ENCODE results near the gene MZT2B. TPM values are rescaled to one million over a fixed set of nuclear protein-coding genes. Genes with fewer than 3 reads are reported as not detected.
"Not testable (repeated sequence)": the region's sequence is repeated elsewhere in the genome, so short reads cannot be mapped to it uniquely, and the experiment has no call there.

Gene MZT2B, protein sequence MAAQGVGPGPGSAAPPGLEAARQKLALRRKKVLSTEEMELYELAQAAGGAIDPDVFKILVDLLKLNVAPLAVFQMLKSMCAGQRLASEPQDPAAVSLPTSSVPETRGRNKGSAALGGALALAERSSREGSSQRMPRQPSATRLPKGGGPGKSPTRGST
- total RNA-seq = 100 to 1,000 TPM; 324 to 329 TPM

DNA sequence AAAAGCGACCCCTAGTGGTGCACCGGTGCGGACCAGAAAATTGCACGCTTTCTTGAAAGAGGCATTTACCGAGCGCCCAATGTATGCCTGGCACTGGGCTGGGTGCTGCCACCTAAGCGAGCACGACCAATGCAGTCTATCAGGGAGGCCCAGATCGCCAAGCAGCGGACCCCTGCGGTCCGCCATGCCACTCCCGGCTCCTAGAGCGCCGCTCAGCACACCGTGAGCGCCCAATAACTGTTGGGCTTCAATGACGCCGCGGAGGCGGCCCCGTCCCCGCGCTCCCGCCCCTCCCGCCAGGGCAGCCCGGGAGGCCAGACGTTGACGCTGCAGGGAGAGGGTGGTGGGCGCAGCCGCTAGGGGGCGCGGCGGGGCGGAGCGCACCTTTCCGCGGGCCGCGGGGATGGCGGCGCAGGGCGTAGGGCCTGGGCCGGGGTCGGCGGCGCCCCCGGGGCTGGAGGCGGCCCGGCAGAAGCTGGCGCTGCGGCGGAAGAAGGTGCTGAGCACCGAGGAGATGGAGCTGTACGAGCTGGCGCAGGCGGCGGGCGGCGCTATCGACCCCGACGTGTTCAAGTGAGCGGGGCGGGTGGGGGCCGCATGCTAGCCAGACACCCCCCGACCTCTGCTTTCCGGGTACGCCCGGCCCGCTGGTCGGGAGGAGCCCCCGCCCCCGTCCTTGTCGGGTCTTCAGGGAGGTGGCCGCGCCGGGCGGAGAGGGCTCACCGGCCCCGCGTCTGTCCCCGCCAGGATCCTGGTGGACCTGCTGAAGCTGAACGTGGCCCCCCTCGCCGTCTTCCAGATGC lies at the start of gene MZT2B:
TSS of gene MZT2B (plus strand) at position 383 of the 803 bp plus-strand sequence. CDS start at position 404, 21 bp downstream.
- H3K27me3 Mint-ChIP-seq (ENCODE audit: low read depth); H3K9me3 Mint-ChIP-seq; H3K36me3 Mint-ChIP-seq (ENCODE audit: insufficient read depth in 2 of 2): not testable (repeated sequence)
- Mint-ChIP-seq H3K27ac (peak within 1 kb of the TSS; percentile 88), H3K4me1 (ENCODE audit: low read depth) (peaks cover 24% of the 10 kb centered on the region), H3K4me3 (peak within 1 kb of the TSS; percentile 91 to 94)
- peak; percentile 93 to 95 for DNase-seq
- peak; percentile 87 to 89 for ATAC-seq (replicated peaks in 1 of 2)

DNA sequence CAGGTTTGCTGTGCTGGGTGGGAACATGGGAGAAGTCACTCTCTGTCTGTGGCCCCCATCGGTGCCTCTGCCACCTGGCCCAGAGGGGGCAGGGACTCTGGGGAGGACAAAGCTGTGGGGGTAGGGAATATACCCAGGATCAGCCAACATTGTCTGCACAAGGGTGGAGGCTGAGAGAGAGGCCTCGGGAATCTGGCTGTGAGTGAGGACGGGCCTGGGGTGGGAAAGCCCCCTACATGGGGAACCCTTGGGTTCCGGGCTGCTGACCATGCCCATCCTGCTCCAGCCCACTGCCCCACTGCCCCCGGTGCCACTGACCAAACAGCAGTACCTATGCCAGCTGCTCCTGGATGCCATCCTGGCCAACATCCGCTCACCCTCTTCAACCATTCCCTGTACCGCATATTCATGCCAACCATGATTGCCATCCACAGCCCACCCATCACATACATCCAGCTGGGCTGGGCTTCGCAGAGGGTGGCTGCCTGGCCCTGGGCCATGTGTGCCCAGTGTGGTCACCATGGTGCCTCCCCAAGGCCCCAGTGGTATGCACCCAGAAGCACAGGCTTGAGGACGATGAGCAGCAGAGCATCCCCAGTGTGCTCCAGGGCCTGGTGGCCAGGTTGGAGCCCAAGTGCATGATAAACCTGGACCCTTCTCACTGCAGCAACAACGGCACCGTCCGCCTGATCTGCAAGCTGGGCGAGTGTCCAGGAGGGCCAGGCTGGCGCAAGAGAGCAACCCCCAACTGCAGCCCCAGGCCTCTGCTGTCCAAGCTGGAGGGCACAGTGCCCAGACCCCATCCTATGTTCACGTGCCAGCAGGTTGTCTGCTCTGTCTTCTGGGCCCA lies 46.1 kb upstream of the MZT2B start:
- H3K4me1 Mint-ChIP-seq (ENCODE audit: low read depth) = no peaks in the 10 kb centered on the region
- H3K27me3 Mint-ChIP-seq (ENCODE audit: low read depth) = no peaks in the 10 kb centered on the region
- no peak overlapping the region for H3K4me3 Mint-ChIP-seq

DNA sequence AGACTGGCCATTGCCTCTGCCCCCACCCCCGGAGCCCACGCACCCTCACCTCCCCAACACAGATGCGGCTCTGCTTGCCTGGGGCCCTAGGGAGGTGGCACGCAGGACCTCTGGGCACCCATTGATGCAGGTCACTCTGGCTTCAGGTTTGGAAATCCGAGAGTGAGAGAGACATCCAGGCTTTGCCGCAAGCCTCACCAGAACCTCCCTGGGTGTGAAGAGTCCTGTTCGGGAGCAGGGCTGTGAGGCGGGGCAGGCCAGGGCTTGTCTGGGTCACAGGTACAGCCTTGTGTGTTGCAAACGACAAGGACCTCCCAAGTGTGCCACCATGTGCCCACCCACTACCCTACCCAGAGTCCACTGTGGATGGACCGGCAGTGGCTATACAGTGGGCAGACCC lies 45.5 kb upstream of the MZT2B start:
- DNase-seq; ATAC-seq (replicated peaks in 1 of 2); H3K27ac Mint-ChIP-seq; H3K4me3 Mint-ChIP-seq; H3K27me3 Mint-ChIP-seq (ENCODE audit: low read depth); H3K9me3 Mint-ChIP-seq; H3K4me1 Mint-ChIP-seq (ENCODE audit: low read depth); H3K36me3 Mint-ChIP-seq (ENCODE audit: insufficient read depth in 2 of 2): not testable (repeated sequence)

More for the DNA sequence above, 46.1 kb upstream of the MZT2B start:
- Mint-ChIP-seq H3K9me3 (no peaks in the 10 kb centered on the region), H3K27ac (no peak overlapping the region), H3K36me3 (ENCODE audit: insufficient read depth in 2 of 2) (no peaks in the 10 kb centered on the region)
- ATAC-seq (replicated peaks in 1 of 2) (no peak), DNase-seq (no peak)

DNA sequence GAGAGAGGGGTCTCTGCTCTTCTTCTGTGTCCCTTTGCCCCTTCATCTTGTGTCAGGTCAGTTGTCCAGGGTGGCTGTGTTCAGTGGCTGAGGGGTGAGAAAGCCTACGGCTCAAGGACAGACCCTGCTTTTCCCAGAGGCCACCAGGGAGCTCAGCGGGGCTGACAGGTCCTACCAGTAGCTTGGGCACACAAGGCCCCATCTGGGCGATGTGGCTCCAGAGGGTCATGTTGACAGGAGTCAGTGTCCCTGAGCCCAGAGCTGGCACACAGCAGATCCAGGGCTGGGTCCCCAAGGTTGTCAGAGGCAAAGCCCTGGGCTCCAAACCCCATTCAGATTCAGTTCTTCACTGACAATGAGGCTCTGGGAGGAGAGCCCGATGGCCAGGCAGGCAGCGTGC lies 44.9 kb upstream of the MZT2B start:
- not testable (repeated sequence) for H3K27ac Mint-ChIP-seq

DNA sequence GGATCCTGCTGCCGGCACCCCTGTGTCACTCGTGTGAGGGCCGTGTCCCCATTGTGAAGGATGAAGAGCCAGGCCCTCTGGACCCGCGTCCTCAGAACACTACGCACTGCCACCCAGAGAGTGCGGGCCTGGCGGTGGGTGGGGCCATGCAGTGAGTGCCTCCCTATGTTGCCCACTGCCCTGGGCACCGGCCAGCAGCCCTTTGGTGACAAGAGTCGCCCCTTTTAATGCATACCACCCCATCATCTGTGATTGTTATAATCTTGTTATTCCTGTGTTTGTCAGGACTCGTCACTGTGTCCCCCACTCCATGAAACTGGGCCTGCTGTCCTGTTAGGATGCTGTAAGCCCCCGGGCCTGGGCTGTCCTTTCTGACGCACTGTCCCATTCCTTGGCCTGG lies 43.7 kb upstream of the MZT2B start:
- not testable (repeated sequence) for H3K4me1 Mint-ChIP-seq (ENCODE audit: low read depth); H3K9me3 Mint-ChIP-seq

More for the DNA sequence above, 44.9 kb upstream of the MZT2B start:
- H3K4me3 Mint-ChIP-seq; ATAC-seq (replicated peaks in 1 of 2); H3K4me1 Mint-ChIP-seq (ENCODE audit: low read depth); H3K9me3 Mint-ChIP-seq; DNase-seq; H3K27me3 Mint-ChIP-seq (ENCODE audit: low read depth); H3K36me3 Mint-ChIP-seq (ENCODE audit: insufficient read depth in 2 of 2): not testable (repeated sequence)

DNA sequence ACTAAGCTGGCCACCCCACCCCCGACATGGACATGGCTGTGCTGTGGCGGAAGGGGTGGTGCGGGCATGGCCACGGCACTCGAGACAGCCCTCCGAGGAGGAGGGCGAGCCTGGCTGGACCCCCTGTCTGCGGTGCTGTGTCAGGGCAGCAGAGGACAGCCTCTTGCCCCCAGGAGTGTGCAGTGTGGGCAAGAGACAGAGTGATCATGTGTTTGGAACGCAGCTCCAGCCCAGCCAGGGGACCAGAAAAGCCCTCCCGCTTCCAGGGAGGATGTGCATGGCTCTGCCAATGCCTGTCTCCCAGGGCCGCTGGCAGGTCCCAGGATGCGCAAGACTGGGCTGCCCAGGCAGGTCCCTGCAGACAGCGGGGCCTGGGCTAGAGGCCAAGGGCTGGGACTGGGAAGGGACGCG lies 43.2 kb upstream of the MZT2B start:
- H3K36me3 Mint-ChIP-seq (ENCODE audit: insufficient read depth in 2 of 2); H3K4me1 Mint-ChIP-seq (ENCODE audit: low read depth); DNase-seq; ATAC-seq (replicated peaks in 1 of 2); H3K27me3 Mint-ChIP-seq (ENCODE audit: low read depth); H3K9me3 Mint-ChIP-seq; H3K27ac Mint-ChIP-seq; H3K4me3 Mint-ChIP-seq: not testable (repeated sequence)

More for the DNA sequence above, 43.7 kb upstream of the MZT2B start:
- H3K27me3 Mint-ChIP-seq (ENCODE audit: low read depth); H3K27ac Mint-ChIP-seq; H3K36me3 Mint-ChIP-seq (ENCODE audit: insufficient read depth in 2 of 2); H3K4me3 Mint-ChIP-seq; DNase-seq; ATAC-seq (replicated peaks in 1 of 2): not testable (repeated sequence)

DNA sequence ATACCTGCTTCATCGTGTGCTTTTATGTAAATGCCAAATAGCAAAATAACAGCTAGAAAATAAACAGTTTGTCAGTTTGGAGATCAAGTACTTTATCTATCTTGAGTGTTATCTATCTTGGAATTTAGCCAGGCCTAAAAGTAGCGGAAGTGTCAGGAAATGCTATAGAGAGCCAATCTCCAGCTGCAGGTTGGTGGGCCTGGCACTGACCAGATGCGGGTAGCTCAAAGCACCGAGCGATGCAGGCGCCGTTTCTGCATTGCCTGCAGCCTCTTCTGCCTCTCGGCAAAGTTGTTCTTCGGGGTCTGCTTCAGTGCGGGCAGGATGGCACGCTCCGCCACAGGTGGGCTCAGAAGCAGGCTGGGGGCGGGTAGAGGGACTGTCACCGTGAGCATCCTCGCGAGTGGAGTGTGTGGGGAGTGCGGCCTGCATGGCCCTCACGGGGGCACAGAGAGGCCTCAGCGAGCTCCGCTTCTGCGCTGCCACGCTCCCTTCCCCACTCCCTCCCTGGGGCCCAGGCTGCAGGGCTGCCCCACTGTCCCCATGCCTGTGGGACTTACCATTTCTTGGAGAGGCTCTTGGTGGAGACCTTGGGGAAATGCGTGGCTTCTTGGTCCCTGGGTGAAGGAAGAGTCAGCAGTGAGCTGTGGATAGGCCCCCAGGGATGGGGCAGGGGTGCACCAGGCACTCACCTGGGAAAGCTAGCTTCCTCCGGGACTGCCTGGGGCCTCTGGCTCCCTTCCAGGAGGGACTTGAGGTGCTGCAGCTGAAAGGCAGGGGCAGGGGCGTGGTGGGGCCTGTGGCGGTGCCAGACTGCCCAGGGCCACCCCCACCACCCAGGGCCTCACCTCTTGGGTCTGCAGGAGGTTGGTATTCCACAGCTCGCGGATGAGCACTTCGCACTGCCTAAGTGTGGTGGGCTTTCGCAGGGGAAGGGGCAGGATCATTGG lies 42.5 kb upstream of the MZT2B start:
- not testable (repeated sequence) for H3K4me1 Mint-ChIP-seq (ENCODE audit: low read depth)

DNA sequence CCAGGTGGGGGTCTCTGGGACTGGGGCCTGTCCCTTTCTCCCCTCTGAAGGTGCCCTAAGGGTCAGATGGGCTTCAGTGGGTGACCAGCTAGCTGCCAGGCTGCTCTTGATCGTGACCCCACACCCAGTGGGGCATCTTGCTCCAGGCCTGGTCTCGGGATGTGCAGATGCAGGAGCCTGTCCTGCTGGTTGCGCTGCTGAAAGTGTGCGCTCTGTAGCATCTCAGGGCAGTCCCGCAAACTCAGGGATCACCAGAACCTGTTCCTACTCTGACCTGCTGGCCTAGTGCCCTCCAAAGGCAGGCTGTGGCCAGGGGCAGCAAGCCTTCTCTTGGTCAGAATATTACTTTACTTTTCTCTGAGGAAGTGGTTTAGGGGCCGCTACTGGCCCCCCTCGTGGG lies 41.5 kb upstream of the MZT2B start:
- not testable (repeated sequence) for H3K4me1 Mint-ChIP-seq (ENCODE audit: low read depth)

More for the DNA sequence above, 42.5 kb upstream of the MZT2B start:
- not testable (repeated sequence) for H3K27ac Mint-ChIP-seq; H3K9me3 Mint-ChIP-seq; H3K4me3 Mint-ChIP-seq; DNase-seq; ATAC-seq (replicated peaks in 1 of 2); H3K27me3 Mint-ChIP-seq (ENCODE audit: low read depth); H3K36me3 Mint-ChIP-seq (ENCODE audit: insufficient read depth in 2 of 2)

DNA sequence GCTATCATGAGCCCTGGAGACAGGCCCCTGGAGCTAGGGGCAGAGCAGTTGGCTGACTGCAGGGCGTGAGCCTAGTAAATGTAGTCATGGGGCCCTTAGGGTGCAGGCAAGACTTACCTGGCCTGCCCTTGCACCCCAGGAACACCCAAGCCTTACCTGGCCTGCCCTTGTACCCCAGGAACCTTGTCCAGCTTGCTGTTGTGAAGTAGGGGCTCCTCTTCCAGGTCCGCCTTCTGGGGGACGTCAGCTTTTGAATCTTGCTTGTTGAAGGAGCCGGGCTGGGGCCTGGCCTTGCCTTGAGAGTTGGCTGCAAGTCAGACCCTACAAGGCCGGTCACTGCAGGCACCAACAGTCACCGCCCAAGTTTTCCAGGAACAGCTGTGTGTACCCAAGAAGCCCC lies 41.1 kb upstream of the MZT2B start:
- not testable (repeated sequence) for H3K9me3 Mint-ChIP-seq; H3K4me1 Mint-ChIP-seq (ENCODE audit: low read depth); DNase-seq; ATAC-seq (replicated peaks in 1 of 2); H3K27me3 Mint-ChIP-seq (ENCODE audit: low read depth); H3K27ac Mint-ChIP-seq; H3K36me3 Mint-ChIP-seq (ENCODE audit: insufficient read depth in 2 of 2); H3K4me3 Mint-ChIP-seq

More for the DNA sequence above, 41.5 kb upstream of the MZT2B start:
- H3K27ac Mint-ChIP-seq; H3K27me3 Mint-ChIP-seq (ENCODE audit: low read depth); H3K4me3 Mint-ChIP-seq; H3K36me3 Mint-ChIP-seq (ENCODE audit: insufficient read depth in 2 of 2); DNase-seq; H3K9me3 Mint-ChIP-seq; ATAC-seq (replicated peaks in 1 of 2): not testable (repeated sequence)

DNA sequence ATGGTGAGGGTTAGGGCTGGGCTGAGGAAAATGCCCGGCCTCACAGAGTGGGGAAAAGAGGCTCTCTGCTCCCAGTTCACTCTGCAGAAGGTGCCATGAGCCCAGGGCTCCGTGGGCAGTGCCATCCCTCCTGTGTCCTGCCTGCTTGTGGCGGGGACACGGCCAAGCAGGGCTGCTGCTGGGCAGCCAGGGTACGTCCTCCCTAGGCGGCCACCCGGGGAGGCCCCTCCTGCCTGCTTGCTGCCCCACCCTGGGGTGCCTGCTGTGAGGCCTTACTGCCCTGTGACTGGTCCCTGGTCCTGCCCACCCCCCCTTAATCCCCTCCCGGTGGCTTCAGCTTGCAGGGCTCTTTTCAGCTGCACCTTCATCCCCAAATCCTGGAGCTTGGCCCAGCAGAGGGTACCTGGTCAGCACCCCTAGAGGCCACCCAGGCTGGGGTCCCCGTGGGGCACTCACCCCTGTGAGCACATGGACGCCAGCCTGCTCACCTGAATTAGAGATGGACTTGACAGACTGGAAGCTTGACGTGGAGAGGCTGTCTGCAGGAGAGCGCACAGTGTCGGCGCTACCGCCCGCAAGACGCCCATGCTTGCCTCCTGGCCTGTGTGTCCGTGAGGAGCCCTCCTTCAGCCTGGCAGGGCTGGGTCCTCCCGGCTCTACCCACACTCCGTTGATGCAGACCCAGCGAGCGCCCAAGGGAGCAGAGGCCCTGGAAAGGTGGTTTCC lies 40.3 kb upstream of the MZT2B start:
- not testable (repeated sequence) for H3K27me3 Mint-ChIP-seq (ENCODE audit: low read depth); H3K4me3 Mint-ChIP-seq; H3K4me1 Mint-ChIP-seq (ENCODE audit: low read depth); H3K27ac Mint-ChIP-seq; H3K36me3 Mint-ChIP-seq (ENCODE audit: insufficient read depth in 2 of 2); ATAC-seq (replicated peaks in 1 of 2); H3K9me3 Mint-ChIP-seq; DNase-seq

DNA sequence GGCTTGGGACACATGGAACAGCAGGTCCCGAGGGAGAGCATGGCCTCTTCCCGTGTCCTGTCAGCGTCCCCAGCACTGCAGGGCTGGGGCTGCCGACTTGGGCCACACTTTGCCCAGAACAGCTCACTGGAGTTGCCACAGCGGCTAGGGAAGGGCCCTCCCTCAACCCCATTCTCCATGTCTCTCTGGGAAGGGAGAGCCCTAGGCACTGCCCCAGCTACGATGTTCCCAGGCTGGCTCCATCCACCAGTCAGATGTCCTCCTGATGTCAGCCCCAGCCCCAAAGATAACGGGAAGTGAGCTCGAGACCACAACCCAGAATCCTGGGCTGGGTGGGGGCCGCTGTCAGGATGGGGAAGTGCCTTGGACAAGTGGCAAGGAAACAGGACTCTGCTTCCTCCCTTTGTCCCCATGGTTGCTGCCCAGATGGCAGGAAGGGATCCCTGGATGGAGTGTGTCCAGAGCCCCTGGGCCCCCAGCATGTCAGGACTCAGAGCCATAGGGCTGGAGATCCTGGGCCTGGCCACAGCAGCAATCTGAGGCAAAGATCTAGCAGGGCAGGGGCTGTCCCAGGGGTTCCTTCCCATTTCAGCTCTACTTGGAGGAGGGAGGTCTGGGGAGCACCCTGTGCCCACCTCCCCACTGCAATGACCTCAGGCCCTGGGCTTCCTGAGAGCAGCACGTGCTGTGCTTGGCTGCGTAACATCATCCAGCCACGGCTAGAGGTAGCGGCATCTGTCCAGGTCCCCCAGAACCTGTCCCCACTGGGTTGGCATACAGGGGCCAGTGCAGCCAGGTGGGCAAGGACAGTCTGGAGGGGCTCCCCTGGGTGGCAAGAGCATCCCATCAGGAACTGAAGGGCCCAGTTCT lies 39.4 kb upstream of the MZT2B start:
- not testable (repeated sequence) for H3K9me3 Mint-ChIP-seq; H3K27me3 Mint-ChIP-seq (ENCODE audit: low read depth); ATAC-seq (replicated peaks in 1 of 2); H3K36me3 Mint-ChIP-seq (ENCODE audit: insufficient read depth in 2 of 2); H3K27ac Mint-ChIP-seq; DNase-seq; H3K4me1 Mint-ChIP-seq (ENCODE audit: low read depth)
- H3K4me3 Mint-ChIP-seq = peak overlapping the region in 1 of 2 donors; percentile 14

Measured in activated T-cell treated with anti-CD3 and anti-CD28 coated beads, Interleukin-2, amount 50 U/mL, for 72 hours (primary cell).